WI38 (cell line): ENCODE data around the gene FAM234A.

Experiments
- H3K4me3 ChIP-seq: 2 replicates; pipeline ENCODE4 v1.5.1; 2011; ENCODE audit warnings: low read depth, mild to moderate bottlenecking, control low read depth, low read length
- CTCF ChIP-seq: IDR thresholded peaks from 2 replicates; pipeline ENCODE4 v1.5.1; 2012; ENCODE audit warnings: low read depth, mild to moderate bottlenecking, control low read depth, low read length

Gene FAM234A

DNA sequence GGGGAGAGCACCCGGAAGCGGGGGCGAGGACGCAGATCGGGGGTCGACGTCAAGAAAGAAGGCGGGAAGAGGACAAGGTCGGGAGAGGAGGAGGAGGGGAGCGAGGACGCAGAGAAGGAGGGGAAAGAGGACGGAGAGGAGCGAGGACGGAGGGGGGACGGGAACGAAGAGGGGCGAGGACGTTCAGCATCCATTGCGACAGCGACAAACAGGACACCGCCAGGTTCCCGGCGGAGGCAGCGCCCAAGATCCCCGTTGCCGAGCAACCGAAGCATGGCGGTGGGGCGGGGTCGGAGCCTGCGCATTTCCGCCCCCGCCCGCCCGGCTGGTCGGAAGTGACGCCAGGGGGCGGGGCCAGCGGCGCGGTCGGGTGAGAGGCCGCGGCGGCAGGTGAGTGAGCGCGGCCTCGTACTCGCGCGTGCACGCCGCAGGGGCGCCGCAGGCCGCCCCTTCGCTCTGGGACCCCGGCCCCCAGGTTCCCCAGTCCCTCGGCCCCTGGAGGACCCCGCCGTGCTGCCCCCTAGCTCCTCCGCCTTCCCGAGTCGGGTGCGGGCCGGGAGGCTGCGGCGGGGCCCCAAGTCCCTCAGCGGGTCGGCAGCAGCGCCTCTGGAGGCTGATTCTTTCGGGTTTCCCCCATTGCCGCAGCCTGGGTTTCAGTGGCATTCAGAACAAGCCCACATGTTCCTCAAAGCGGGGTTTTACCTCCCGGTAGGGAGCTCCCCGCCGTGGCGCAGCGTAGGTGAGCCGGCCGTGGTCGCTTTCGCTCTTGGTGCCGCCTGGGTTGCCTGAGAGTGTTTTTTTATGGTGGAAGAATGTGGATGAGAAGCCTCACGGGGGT lies at the start of gene FAM234A:
Gene FAM234A (plus strand): TSS at position 354 of the 838 bp plus-strand sequence. CDS start 19,593 bp downstream, outside the sequence.
- TF ChIP-seq CTCF: 0 out of 2 replicates have a peak, but pooled peaks have one; percentile 11
- peak within 1 kb of the TSS; percentile 91 for H3K4me3 ChIP-seq

DNA sequence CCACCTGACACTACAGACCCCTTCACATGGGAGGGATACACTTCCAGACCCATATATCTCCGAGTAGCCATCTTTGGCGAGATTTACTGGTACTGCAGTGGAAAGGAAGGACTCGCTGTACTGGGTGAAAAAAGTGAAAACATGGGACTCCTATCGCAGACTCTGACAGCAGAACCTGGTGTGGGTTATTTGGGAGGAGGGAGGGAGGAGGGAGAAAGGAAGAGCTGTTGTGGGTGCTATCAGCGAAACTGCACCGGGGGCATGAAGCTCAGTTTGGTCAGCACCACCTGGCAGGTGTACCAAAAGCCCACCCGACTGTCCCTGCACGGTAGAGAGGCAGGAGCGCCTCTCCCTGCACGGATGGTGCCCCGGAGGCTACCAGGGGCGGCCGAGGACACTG lies 49.4 kb upstream of the FAM234A start:
- H3K4me3 ChIP-seq: no peak overlapping the region
- no peak for TF ChIP-seq CTCF

DNA sequence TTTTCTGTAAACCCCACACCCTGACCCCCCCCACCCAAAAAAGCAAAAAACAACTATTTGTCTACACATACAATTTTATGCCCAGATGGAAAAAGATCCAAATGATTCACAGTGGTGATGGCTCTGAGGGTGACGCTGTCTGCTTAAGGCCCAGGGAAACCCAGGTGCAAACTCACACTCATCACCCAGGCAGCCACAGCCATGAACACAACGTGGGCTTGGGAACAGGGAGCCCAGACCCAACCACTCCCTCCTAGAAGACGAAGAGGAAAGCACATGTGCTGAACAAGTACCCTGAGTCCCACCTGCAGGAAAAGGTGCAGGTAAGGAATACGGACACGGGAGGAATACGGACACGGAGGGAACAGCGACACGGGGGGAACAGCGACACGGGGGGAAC lies 48.9 kb upstream of the FAM234A start:
- no peak for TF ChIP-seq CTCF
- H3K4me3 ChIP-seq: no peak overlapping the region

DNA sequence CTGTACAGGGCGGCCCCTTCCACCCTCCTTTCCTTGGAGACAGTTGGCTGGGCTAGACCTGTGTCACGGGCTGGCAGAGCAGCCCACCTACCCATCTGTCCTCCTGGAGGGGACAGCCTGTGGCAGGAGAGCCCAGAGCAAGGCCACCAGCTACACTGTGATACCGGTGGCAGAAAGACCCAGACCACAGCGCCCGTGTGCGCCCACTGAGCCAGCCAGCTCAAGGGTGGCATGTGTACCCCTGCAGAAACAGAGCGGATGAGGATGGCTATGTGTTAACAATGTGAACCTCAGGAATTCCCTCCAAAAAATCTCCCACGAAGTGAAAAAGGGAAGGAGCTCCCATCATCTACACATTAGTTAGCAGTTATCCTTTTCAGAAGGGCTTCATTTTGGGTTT lies 47.3 kb upstream of the FAM234A start:
- H3K4me3 ChIP-seq: no peak overlapping the region
- TF ChIP-seq CTCF: no peak

GRCh38 chr16:188674-189073 lies 45.9 kb upstream of the FAM234A start:
- H3K4me3 ChIP-seq: no peak overlapping the region
- TF ChIP-seq CTCF: no peak

DNA sequence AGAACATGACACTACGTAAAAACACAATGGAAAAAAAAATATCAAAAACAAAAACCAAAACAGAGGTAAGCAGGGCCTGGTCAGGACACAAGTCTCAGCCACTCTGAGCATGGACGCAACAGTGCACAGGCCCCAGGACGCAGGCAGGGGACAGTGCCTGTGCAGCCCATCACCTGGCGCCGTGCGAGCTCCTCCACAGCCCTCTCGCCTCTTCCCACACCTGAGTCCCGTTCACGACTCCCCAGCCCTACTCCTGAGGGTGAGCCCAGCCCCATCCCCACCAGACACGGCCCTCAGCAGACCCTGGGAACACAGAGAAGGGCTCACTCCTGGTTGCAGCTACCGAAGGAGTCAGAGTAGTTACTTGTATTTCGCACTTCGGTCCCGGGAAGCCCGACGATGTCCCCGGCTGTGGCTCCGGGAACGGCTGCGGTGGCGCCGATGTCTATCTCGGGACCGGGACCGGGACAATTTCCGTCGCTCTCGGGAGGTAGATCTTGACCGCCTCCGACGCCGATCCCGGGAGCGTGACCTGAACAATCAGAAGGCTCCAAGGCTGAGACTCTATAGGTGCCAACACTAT lies 44.9 kb upstream of the FAM234A start:
- no peak overlapping the region for H3K4me3 ChIP-seq
- no peak for TF ChIP-seq CTCF

DNA sequence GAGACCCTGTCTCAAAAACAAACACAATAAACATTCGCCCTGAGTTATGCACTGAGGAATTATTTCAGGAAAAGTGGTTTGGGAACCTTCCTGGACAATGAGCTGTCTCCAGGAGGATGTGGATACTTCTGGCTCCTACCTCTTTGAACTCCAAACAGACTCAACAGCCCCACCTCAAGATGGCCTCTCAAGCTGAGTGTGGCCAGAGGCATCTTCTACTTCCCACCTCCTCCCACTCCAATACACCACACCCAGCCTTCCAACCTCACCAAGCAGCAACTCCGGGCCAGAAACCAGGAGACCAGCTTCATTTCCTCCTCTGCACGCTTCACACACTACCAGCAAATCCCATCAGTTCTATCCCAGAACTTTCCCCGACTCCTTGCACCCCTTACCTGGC lies 42.8 kb upstream of the FAM234A start:
- no peak overlapping the region for H3K4me3 ChIP-seq
- TF ChIP-seq CTCF: no peak
